GM10248 (cell line): Measurements from ENCODE around the gene COG5.

Source experiments
- CTCF ChIA-PET: fragments of 300-600 bp; sonication (Branson Sonifier 250); formaldehyde crosslinking; extraction: SDS; loops from one replicate; lab custom pipeline; 2021; ENCODE audit warnings: antibody characterized with exemption; lab: Yijun Ruan, JAX
- POLR2A ChIA-PET: fragments of 350-650 bp; sonication (Branson Sonifier 250); formaldehyde crosslinking; extraction: SDS; loops from one replicate; lab custom pipeline; 2020; ENCODE audit warnings: antibody characterized with exemption; lab: Yijun Ruan, JAX
- DNase-seq: peaks from one replicate; pipeline ENCODE4 v3.0.0; 2012; ENCODE audit errors: extremely low spot score
- CTCF ChIP-seq: IDR thresholded peaks from 2 replicates; pipeline ENCODE4 v1.5.1; 2012; ENCODE audit warnings: mild to moderate bottlenecking, low read depth; ENCODE audit errors: extremely low read depth, missing control alignments, control extremely low read depth

Gene COG5

DNA sequence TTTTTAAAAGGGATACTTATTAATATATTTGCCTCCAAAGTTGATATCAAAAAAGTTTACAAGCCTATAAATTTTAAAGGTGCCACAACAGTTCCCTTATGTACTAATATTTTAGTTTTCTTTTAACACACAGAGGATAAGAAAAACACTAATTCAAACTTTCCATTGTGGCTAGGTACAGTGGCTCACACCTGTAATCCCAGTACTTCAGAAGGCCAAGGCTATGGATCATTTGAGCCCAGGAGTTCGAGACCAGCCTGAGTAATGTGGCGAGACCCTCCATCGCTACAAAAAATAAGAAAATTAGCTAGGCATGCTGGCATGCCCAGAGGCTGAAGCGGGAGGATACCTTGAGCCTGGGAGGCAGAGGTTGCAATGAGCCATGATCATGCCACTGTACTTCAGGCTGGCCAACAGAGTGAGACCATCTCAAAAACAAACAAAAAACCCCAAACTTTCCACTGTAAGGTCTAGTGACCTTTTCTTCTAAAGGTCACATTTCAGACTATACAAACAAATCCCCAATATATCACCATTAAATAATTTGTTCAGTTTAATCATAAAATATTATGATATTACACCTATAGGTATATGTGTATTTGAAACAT lies 287.4 kb downstream of the COG5 start:
- POLR2A ChIA-PET, result no interaction called here
- DNase-seq, result no peak
- CTCF ChIA-PET, result interaction anchor here (1.7 to 1.9 kb wide), 2 partner anchors 11 to 14 kb away, joined by 4 to 7 read pairs; no protein-coding TSS in a partner anchor
- TF ChIP-seq CTCF, result no peak

DNA sequence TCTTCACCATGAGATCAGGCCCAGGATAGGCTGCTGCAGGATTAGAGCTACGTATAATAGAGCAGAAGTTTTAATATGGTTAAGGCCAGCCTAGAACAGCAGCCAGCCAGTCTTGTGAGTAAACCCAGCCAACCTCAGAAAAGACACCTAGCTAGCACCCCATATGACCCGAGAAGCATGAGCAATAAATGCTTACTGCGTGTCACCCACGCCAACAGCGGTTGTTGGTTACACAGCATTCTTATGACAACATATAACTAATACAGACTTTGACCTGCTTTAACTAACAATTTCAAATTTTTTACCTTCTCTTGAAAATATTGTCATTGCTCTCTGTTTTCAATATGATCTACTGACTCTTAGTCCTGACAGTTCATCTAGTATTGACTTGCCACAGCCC lies 289.2 kb downstream of the COG5 start:
- no peak for TF ChIP-seq CTCF
- POLR2A ChIA-PET, result no interaction called here
- CTCF ChIA-PET, result interaction anchor here (1.2 to 1.6 kb wide), 3 partner anchors 9 to 38 kb away, joined by 3 to 5 read pairs (median 4); no protein-coding TSS in a partner anchor
- no peak for DNase-seq

GRCh38 chr7:107269790-107270189 lies 293.9 kb downstream of the COG5 start:
- CTCF ChIA-PET, result no interaction called here
- no peak for TF ChIP-seq CTCF
- POLR2A ChIA-PET, result no interaction called here
- no peak for DNase-seq

DNA sequence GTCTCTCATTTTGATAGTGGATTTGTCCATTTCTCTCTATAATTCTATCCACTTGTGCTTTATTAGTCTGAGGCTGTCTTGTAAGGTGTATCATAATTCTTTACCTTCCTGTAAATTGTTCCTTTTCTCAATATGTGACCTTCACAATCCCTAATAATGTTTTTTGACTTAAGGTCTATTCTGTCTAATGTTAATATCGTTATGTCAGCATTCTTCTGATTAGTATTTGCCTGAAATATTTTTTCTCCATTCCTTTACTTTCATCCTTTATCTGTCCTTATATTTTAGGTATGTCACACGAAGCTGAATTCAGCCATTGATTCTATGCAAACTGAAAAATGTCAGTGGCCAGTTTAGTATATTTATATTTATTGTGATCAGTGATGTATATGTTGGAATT lies 295.1 kb downstream of the COG5 start:
- CTCF ChIA-PET, result no interaction called here
- no peak for TF ChIP-seq CTCF
- POLR2A ChIA-PET, result no interaction called here
- no peak for DNase-seq

DNA sequence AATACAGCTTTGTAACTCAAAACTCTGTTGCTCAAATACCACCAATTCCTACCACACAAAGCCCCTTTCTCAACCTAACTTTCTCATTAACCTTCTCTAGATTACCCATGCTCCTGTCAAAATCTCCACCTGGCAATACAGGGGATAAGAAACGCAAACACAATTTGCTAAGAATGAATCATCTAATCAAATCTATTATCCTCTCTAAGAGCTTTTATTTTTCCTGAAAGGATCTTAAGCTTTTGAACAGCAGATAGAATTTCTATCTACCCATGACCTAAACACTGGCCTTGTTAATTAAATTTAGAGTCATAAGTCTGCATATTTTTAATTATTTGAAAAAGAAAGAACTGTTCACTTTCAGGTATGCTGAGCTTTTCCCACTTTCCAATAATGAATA lies 296.6 kb downstream of the COG5 start:
- POLR2A ChIA-PET, result no interaction called here
- CTCF ChIA-PET, result interaction anchor here (0.7 to 0.9 kb wide), 2 partner anchors 16 to 24 kb away, joined by 3 read pairs; no protein-coding TSS in a partner anchor
- DNase-seq, result no peak
- TF ChIP-seq CTCF, result no peak

GRCh38 chr7:107264723-107265122 lies 299.0 kb downstream of the COG5 start:
- POLR2A ChIA-PET, result no interaction called here
- no peak for TF ChIP-seq CTCF
- DNase-seq, result no peak
- CTCF ChIA-PET, result interaction anchor here (0.9 to 1.5 kb wide), 2 partner anchors 11 to 12 kb away, joined by 3 to 4 read pairs; no protein-coding TSS in a partner anchor

DNA sequence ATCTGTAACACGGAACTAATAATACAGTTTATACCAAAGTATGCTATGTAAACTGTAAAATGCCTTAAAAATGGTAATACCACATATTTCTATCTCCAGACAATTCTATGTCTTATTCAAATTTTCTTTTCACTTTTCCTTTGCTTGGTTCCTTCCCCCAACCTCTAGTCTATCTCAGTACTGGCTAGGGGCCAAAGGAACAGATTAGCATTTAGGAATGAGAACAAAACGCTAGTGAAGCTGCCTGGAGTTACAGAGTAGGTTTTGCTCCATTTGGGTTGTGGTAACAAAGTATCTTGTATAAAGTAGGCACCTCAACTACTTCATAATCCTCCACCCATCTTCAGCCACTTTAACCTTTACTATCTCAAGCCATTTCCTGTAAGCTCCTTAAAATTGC lies 300.9 kb downstream of the COG5 start:
- CTCF ChIA-PET, result no interaction called here
- no peak for DNase-seq
- POLR2A ChIA-PET, result no interaction called here
- TF ChIP-seq CTCF, result no peak
